OCI-LY7 (cell line): ENCODE data around the gene ZIC2. TPM values are rescaled to one million over a fixed set of nuclear protein-coding genes. Genes with fewer than 3 reads are reported as not detected.

ENCODE experiments used
- Bru-seq: library from RNA; stranded (reverse); fragments of 400-500 nt; gene quantifications from one replicate; lab custom pipeline; 2021; lab: Mats Ljungman, UMichigan
- BruChase-seq, 2 experiments: library from RNA; stranded (reverse); fragments of 400-500 nt; gene quantifications; one replicate each; lab custom pipeline; 2021; lab: Mats Ljungman, UMichigan
- BruUV-seq: library from RNA; stranded (reverse); fragments of 400-500 nt; replicated peaks from 2 replicates; lab custom pipeline; 2021; lab: Mats Ljungman, UMichigan
- CTCF ChIA-PET: fragments of 300-600 bp; sonication (Branson Sonifier 250); formaldehyde crosslinking; loops from one replicate; lab custom pipeline; 2022; ENCODE audit warnings: antibody characterized with exemption; ENCODE audit not compliant: unreplicated experiment; lab: Charles Lee
- POLR2A ChIA-PET: fragments of 300-600 bp; sonication (Branson Sonifier 250); formaldehyde crosslinking; loops from one replicate; lab custom pipeline; 2022; ENCODE audit warnings: antibody characterized with exemption; lab: Charles Lee
- DNase-seq: peaks from one replicate; pipeline ENCODE4 v3.0.0-alpha.2; 2015; ENCODE audit warnings: low spot score
- H2AFZ ChIP-seq: fragments of 200-600 bp; sonication (generic), shearing (Covaris generic); 2 replicates; pipeline ENCODE4 v1.6.1; 2014; ENCODE audit warnings: mild to moderate bottlenecking, antibody characterized with exemption, low read length, moderate library complexity
- H3K27ac ChIP-seq: fragments of 200-600 bp; sonication (generic); 2 replicates; pipeline ENCODE4 v1.5.1; 2014; ENCODE audit warnings: mixed run types, low read depth, mild to moderate bottlenecking, moderate library complexity, low read length, inconsistent platforms; ENCODE audit not compliant: poor library complexity, severe bottlenecking
- H3K36me3 ChIP-seq: fragments of 200-600 bp; sonication (generic); 2 replicates; pipeline ENCODE4 v1.6.1; 2014; ENCODE audit warnings: mild to moderate bottlenecking, antibody characterized with exemption, low read length, moderate library complexity, mixed read lengths; ENCODE audit not compliant: insufficient read depth
- H3K4me1 ChIP-seq: fragments of 200-600 bp; sonication (generic); 2 replicates; pipeline ENCODE4 v1.5.1; 2014; ENCODE audit warnings: mild to moderate bottlenecking, low read length; ENCODE audit not compliant: insufficient read depth, poor library complexity, severe bottlenecking
- H3K4me2 ChIP-seq: fragments of 200-600 bp; sonication (generic); 2 replicates; pipeline ENCODE4 v1.6.1; 2014; ENCODE audit warnings: mild to moderate bottlenecking, low read length
- H3K4me3 ChIP-seq: fragments of 200-600 bp; sonication (generic); 2 replicates; pipeline ENCODE4 v1.5.1; 2014; ENCODE audit warnings: mild to moderate bottlenecking, low read depth, low read length; ENCODE audit not compliant: poor library complexity, severe bottlenecking
- H3K79me2 ChIP-seq: fragments of 200-600 bp; sonication (generic); 2 replicates; pipeline ENCODE4 v1.6.1; 2016; ENCODE audit warnings: low read depth, mild to moderate bottlenecking, low read length, moderate library complexity, mixed read lengths; ENCODE audit not compliant: insufficient read depth
- H3K9me2 ChIP-seq: fragments of 200-600 bp; sonication (generic); 2 replicates; pipeline ENCODE4 v1.6.1; 2016; ENCODE audit warnings: mild to moderate bottlenecking, low read length, mixed read lengths; ENCODE audit not compliant: insufficient read depth
- H3K9me3 ChIP-seq: fragments of 200-600 bp; sonication (generic); 2 replicates; pipeline ENCODE4 v1.6.1; 2014; ENCODE audit warnings: mild to moderate bottlenecking, mixed run types, low read length, mixed read lengths
- H4K20me1 ChIP-seq: fragments of 200-600 bp; sonication (generic); 2 replicates; pipeline ENCODE4 v1.6.1; 2014; ENCODE audit warnings: mild to moderate bottlenecking, antibody characterized with exemption, low read length, moderate library complexity, mixed read lengths; ENCODE audit not compliant: insufficient read depth
- EZH2phosphoT487 ChIP-seq: fragments of 200-600 bp; sonication (generic); IDR thresholded peaks from 2 replicates; pipeline ENCODE4 v1.6.1; 2018; ENCODE audit warnings: low read depth, borderline replicate concordance, mild to moderate bottlenecking, mixed run types, antibody characterized with exemption, low read length, moderate library complexity, mixed read lengths
- intact Hi-C: fragments of 100-400 bp; cut with micrococcal nuclease; formaldehyde crosslinking; loops from one replicate; pipeline ENCODE4 v1.10.0; 2022; ENCODE audit not compliant: unreplicated experiment
- long read RNA-seq: library from polyadenylated mRNA; stranded (forward); transcript quantifications from one replicate; pipeline ENCODE4 v2.0.0, GENCODE V29; 2022
- total RNA-seq, 2 experiments: library from RNA; depleted of rRNA in 1 of 2; stranded (reverse); fragments of >200 nt in 1 of 2; shearing (Covaris generic) in 1 of 2; gene quantifications; 2 replicates each; pipeline ENCODE4 v1.2.3, GENCODE V29; 2014 to 2022
- TF ChIP-seq, protein P1 (sequence below): fragments of 200-600 bp; sonication (generic); conservative IDR thresholded peaks from 2 replicates; pipeline ENCODE4 v1.5.1; 2014; ENCODE audit warnings: mild to moderate bottlenecking, antibody characterized with exemption, low read length, moderate library complexity, mixed read lengths

The ZIC2 gene
- not detected in 2 replicates for total RNA-seq (2014; rRNA removed; shearing (Covaris generic))
- not detected in 2 replicates for total RNA-seq (2022)
- Bru-seq, nascent RNA, result percentile 13 among the genes with signal in this experiment
- percentile 13 among the genes with signal in this experiment for BruChase-seq, experiment 1, labeled RNA remaining after a 6-hour chase
- not detected for BruChase-seq, experiment 2, labeled RNA remaining after a 2-hour chase
- long read RNA-seq, result 0 reads

DNA sequence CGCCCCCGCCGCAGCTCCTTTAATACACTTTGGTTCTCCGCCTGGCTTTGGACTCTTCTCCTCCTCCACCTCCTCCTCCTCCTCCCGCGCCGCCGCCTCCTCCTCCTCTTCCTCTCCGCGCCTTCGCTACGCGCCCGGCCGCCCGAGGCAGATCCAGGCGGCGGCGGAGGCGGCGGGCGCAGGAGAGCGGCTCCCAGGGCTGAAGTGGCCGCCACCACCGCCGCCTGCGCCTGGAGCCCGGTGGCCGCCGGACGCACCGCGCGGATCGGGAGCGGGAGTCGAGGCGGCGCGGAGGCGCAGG, at the start of gene ZIC2:
Gene ZIC2, plus strand, starts transcription at position 50 of the 301 bp plus-strand sequence. CDS start 281 bp downstream, outside the sequence.
- no peaks in the 10 kb centered on the region for H3K79me2 ChIP-seq
- no peak for DNase-seq
- H3K4me2 ChIP-seq, result no peak within 1 kb of the TSS
- no peaks in the 10 kb centered on the region for H3K9me2 ChIP-seq
- CTCF ChIA-PET, result no interaction called here
- intact Hi-C loops, result no loop called here
- no peaks in the 10 kb centered on the region for H4K20me1 ChIP-seq
- H3K4me1 ChIP-seq, result no peaks in the 10 kb centered on the region
- TF ChIP-seq, protein P1, sequence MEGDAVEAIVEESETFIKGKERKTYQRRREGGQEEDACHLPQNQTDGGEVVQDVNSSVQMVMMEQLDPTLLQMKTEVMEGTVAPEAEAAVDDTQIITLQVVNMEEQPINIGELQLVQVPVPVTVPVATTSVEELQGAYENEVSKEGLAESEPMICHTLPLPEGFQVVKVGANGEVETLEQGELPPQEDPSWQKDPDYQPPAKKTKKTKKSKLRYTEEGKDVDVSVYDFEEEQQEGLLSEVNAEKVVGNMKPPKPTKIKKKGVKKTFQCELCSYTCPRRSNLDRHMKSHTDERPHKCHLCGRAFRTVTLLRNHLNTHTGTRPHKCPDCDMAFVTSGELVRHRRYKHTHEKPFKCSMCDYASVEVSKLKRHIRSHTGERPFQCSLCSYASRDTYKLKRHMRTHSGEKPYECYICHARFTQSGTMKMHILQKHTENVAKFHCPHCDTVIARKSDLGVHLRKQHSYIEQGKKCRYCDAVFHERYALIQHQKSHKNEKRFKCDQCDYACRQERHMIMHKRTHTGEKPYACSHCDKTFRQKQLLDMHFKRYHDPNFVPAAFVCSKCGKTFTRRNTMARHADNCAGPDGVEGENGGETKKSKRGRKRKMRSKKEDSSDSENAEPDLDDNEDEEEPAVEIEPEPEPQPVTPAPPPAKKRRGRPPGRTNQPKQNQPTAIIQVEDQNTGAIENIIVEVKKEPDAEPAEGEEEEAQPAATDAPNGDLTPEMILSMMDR, result no peak
- TF ChIP-seq EZH2phosphoT487, result no peak
- no TSS peak for BruUV-seq
- no peak within 1 kb of the TSS for H3K4me3 ChIP-seq
- H2AFZ ChIP-seq, result no peak within 1 kb of the TSS
- H3K36me3 ChIP-seq, result no peaks in the 10 kb centered on the region
- POLR2A ChIA-PET, result no interaction called here
- no peak within 1 kb of the TSS for H3K27ac ChIP-seq
- no peaks in the 10 kb centered on the region for H3K9me3 ChIP-seq

GRCh38 chr13:99932912-99933311, 48.7 kb upstream of the ZIC2 start:
- BruUV-seq, result no TSS peak
- CTCF ChIA-PET, result no interaction called here
- Histone ChIP-seq H4K20me1 (no peaks in the 10 kb centered on the region), H3K4me1 (no peaks in the 10 kb centered on the region), H3K36me3 (no peaks in the 10 kb centered on the region), H3K9me3 (no peaks in the 10 kb centered on the region), H3K79me2 (no peaks in the 10 kb centered on the region), H3K4me2 (no peak overlapping the region), H3K27ac (no peak overlapping the region), H3K4me3 (no peak overlapping the region), H3K9me2 (no peaks in the 10 kb centered on the region), H2AFZ (no peak overlapping the region)
- intact Hi-C loops, result no loop called here
- DNase-seq, result no peak
- POLR2A ChIA-PET, result no interaction called here
- no peak for TF ChIP-seq EZH2phosphoT487
- TF ChIP-seq, protein P1, result no peak

- no peak for TF ChIP-seq EZH2phosphoT487
- TF ChIP-seq, protein P1, result 0 out of 2 replicates have a peak, but pooled peaks have one; percentile 10
- POLR2A ChIA-PET, result no interaction called here
- BruUV-seq, result no TSS peak
These were observed 45.8 kb upstream of the ZIC2 start for GRCh38 chr13:99935772-99936171.

More at GRCh38 chr13:99935772-99936171, 45.8 kb upstream of the ZIC2 start:
- intact Hi-C loops, result no loop called here
- no peaks in the 10 kb centered on the region for H3K79me2 ChIP-seq
- no peaks in the 10 kb centered on the region for H3K36me3 ChIP-seq
- H3K4me3 ChIP-seq, result no peak overlapping the region
- no peak overlapping the region for H2AFZ ChIP-seq
- DNase-seq, result no peak
- no peak overlapping the region for H3K4me2 ChIP-seq
- CTCF ChIA-PET, result no interaction called here
- H3K9me3 ChIP-seq, result no peaks in the 10 kb centered on the region
- no peaks in the 10 kb centered on the region for H3K4me1 ChIP-seq
- no peaks in the 10 kb centered on the region for H4K20me1 ChIP-seq
- no peak overlapping the region for H3K27ac ChIP-seq
- no peaks in the 10 kb centered on the region for H3K9me2 ChIP-seq
